Colonic mucosa (tissue), 4 donors: Measurements from ENCODE around the gene RGS19. TPM values are rescaled to one million over a fixed set of nuclear protein-coding genes. Genes with fewer than 3 reads are reported as not detected.

ENCODE experiments used
- DNase-seq: peaks from one replicate; pipeline ENCODE4 v3.0.0-alpha.2; 2020
- H3K27ac ChIP-seq: fragments of 200-600 bp; one replicate; pipeline ENCODE4 v1.8.0; 2021
- H3K27me3 ChIP-seq: fragments of 200-600 bp; one replicate; pipeline ENCODE4 v1.8.0; 2021
- H3K36me3 ChIP-seq: fragments of 200-600 bp; one replicate; pipeline ENCODE4 v1.8.0; 2021
- H3K4me1 ChIP-seq: fragments of 200-600 bp; one replicate; pipeline ENCODE4 v1.8.0; 2021; ENCODE audit warnings: mild to moderate bottlenecking
- H3K4me3 ChIP-seq: fragments of 200-600 bp; one replicate; pipeline ENCODE4 v1.8.0; 2021
- H3K9ac ChIP-seq, 2 donors: one replicate each; pipeline ENCODE4 v1.7.0; 2013; ENCODE audit warnings: control low read depth in 2 of 2, low read depth in 2 of 2, low read length in 2 of 2
- H3K9me3 ChIP-seq: fragments of 200-600 bp; one replicate; pipeline ENCODE4 v1.8.0; 2021
- CTCF ChIP-seq: fragments of 200-600 bp; IDR thresholded peaks from one replicate; pipeline ENCODE4 v1.8.0; 2022; ENCODE audit warnings: antibody characterized with exemption, mild to moderate bottlenecking
- intact Hi-C: fragments of 100-400 bp; cut with DNase I; formaldehyde crosslinking; loops from one replicate; pipeline ENCODE4 v1.14.1; 2022
- total RNA-seq, 2 donors: library from RNA; stranded (reverse); fragmentation: NEBNext Ultra II Directional in 1 of 2; extraction: Animal tissue kit (Norgen Biotek cat#: 25700) in 1 of 2; gene quantifications; one replicate each; pipeline ENCODE4 v1.2.1, GENCODE V29; 2021
- donor health status: healthy.
- donor health status: DM: no; HTN: no; CAD: no.
- donor health status: DM: no; HTN: no; CAD: no.

The RGS19 gene
- total RNA-seq, 2 donors from 2014 or later = 3.4 to 4.5 TPM

- H3K4me1 ChIP-seq = peaks cover 6% of the 10 kb centered on the region
- H3K9ac ChIP-seq = no peak overlapping the region
- H3K4me3 ChIP-seq = peak overlapping the region; percentile 53
- DNase-seq = no peak
- H3K9me3 ChIP-seq = no peaks in the 10 kb centered on the region
- H3K27ac ChIP-seq = no peak overlapping the region
- no peak for TF ChIP-seq CTCF
- peaks cover 42% of the 10 kb centered on the region for H3K27me3 ChIP-seq
- intact Hi-C loops = no loop called here
- peaks cover 7% of the 10 kb centered on the region for H3K36me3 ChIP-seq
These were observed 41.7 kb downstream of the RGS19 start for GRCh38 chr20:64037498-64038213.

GRCh38 chr20:64037199-64037497 lies 42.2 kb downstream of the RGS19 start:
- no peak for TF ChIP-seq CTCF
- intact Hi-C loops = no loop called here
- Histone ChIP-seq H3K9me3 (no peaks in the 10 kb centered on the region), H3K4me3 (no peak overlapping the region), H3K27me3 (peaks cover 38% of the 10 kb centered on the region), H3K36me3 (peaks cover 8% of the 10 kb centered on the region), H3K9ac (no peak overlapping the region), H3K27ac (no peak overlapping the region), H3K4me1 (peaks cover 6% of the 10 kb centered on the region)
- no peak for DNase-seq

- no peak overlapping the region for H3K9ac ChIP-seq
- no peak for TF ChIP-seq CTCF
- peaks cover 32% of the 10 kb centered on the region for H3K27me3 ChIP-seq
- intact Hi-C loops = no loop called here
- peaks cover 8% of the 10 kb centered on the region for H3K36me3 ChIP-seq
- no peaks in the 10 kb centered on the region for H3K9me3 ChIP-seq
- DNase-seq = no peak
- peaks cover 6% of the 10 kb centered on the region for H3K4me1 ChIP-seq
- no peak overlapping the region for H3K27ac ChIP-seq
- H3K4me3 ChIP-seq = no peak overlapping the region
These were observed 42.7 kb downstream of the RGS19 start for GRCh38 chr20:64036346-64037198.

GRCh38 chr20:64035933-64036345 lies 43.4 kb downstream of the RGS19 start, which contains the start of gene C20orf204:
Gene C20orf204, plus strand, starts transcription at chr20:64036182. Its CDS starts 142 bp downstream, at chr20:64036324.
- H3K27ac ChIP-seq = no peak within 1 kb of the TSS

More at GRCh38 chr20:64035933-64036345, 43.4 kb downstream of the RGS19 start, which contains the start of gene C20orf204:
- peaks cover 26% of the 10 kb centered on the region for H3K27me3 ChIP-seq
- peaks cover 8% of the 10 kb centered on the region for H3K36me3 ChIP-seq
- no peak within 1 kb of the TSS for H3K9ac ChIP-seq
- H3K9me3 ChIP-seq = no peaks in the 10 kb centered on the region
- no peak for DNase-seq
- intact Hi-C loops = no loop called here
- H3K4me3 ChIP-seq = no peak within 1 kb of the TSS
- H3K4me1 ChIP-seq = peaks cover 6% of the 10 kb centered on the region
- no peak for TF ChIP-seq CTCF
